KG1 (cell line): ENCODE measurements around the gene RASGRF1.
"Not testable (repeated sequence)": the region's sequence is repeated elsewhere in the genome, so short reads cannot be mapped to it uniquely, and the experiment has no call there.

Source experiments
- DNase-seq: peaks from one replicate; lab custom pipeline; 2025; lab: John Stamatoyannopoulos, UW

RASGRF1 gene

DNA sequence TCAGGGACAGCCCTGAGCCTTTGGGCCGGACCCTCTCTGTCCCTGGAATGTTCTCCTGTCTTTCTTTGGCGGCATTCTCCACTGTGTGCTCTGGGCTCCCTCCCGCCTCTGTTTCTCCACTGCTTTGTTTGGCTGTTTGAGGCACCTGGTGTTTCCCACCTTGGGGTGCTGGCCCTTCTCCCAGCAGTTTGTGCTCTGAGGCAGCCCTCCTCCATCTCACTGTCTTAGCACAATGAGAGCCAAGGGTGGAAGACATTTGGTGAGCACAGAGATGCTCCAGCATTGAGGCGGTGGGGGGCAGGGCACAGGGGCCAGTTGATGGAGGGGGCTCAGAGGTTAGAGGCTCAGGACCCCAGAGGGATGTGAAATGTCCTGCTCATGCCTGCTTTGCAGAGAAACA, 54.3 kb downstream of the RASGRF1 start:
- no peak for DNase-seq

GRCh38 chr15:79035814-79036213, 54.8 kb downstream of the RASGRF1 start:
- DNase-seq, result no peak

DNA sequence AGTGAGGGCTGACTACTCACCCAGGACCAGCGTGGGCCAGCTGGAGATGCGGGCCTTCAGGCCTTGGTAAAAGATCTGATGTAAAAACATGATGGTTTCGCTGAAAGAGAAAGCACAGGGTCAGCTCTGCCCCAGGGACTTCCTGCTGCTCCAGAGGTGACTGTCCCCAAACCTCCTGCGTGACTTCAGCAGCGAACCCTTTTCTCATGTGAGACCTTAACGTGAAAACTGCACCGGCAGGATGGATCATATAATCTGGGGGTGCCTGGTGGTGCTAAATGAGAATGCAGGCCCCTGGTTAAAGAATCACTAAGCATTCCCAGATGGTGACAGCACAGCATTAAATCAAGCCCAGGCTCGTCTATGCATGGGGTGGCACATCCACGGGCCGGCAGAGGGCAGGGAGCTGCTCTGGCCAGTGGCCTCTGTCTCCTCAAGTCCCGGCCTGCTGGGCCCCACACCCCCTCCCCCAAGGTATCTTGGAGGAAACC, 55.4 kb downstream of the RASGRF1 start:
- no peak for DNase-seq

DNA sequence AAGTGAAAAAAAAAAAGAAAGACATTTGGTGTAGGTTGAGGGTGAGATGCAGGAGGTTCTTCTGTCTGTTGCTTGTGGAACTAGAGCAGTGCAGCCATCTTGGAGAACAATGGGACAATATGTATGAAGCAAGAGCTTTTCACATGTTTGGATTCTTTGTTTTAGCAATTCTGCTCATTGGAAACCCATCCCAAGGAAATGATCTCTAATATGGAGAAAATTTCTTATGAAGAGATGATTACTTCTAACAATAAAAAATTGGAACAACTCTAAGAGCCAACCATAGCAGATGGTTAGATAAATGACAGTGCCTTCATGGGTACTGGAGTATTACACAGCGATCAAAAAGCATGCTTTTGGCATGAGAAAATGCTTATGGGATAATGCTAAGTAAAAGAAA, 56.3 kb downstream of the RASGRF1 start:
- DNase-seq, result no peak

GRCh38 chr15:79032656-79033055, 57.9 kb downstream of the RASGRF1 start:
- DNase-seq, result no peak

DNA sequence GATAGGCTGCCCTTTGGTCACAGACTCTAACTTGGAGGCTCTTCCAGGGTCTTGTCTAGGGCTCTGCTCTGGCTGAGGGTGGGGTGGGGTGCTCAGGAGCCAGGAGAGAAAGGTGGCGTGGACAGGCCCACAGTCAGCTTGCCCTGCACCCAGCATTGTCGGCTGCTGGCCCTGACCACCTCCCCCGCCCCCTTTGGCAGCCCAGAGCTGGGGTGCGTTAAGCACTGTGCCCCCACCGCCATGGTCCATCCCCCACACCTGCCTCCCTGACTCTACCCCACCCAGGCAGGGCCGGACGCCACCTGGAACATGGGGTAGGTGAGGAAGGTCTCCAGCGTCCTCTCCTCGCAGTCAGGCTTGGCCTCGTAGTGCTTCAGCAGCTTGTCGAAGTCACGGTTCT, 58.8 kb downstream of the RASGRF1 start:
- DNase-seq, result no peak

DNA sequence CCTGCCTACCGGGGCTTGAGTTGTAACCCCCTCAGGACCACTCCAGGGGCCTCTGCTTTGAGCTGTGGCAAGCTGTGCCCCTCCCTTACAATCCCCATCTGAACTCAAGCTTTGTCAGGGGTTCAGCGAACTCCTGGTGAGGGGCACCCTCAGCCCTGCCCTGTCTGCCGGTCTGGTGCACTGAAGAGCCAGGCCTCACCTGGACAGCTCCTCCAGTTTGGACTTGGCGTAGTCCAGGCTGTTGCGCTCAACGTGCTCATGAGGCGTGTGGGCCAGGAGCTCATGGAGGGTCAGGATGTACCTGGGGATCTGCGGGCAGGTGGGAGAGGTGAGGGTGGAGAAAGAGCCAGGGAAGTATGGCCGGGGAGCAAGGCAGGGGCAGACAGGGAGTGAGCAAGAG, 59.4 kb downstream of the RASGRF1 start:
- no peak for DNase-seq

- no peak for DNase-seq
Observed at GRCh38 chr15:79030470-79030869, 60.1 kb downstream of the RASGRF1 start.

DNA sequence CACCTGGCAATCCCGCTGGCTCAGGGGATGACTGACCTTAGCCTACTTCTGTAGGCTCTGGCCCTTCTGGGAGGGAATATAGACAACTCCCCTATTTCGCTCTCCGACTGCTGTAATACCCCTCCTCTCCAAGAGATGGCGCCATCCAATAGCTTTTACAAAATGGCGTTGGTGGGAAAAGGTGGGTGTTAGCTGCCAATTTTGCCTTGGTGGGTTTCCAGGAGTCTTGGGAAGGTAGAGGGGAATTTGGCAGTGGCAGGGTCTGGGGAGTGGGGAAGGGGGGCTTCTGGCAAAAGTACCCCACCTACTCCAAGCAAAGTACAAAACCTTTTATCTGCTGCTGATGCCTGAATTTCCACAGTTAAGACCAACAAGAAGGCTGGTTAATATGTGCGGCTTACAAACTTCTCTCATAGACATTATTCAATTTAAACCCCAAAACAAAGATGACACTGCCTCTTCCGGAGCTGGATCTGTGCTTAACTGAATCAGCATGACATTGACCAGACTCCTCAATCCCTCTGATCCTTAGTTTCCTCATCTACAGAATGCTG, 62.1 kb downstream of the RASGRF1 start:
- DNase-seq, result no peak

- no peak for DNase-seq
Observed at GRCh38 chr15:79027532-79028410, 62.8 kb downstream of the RASGRF1 start.

DNA sequence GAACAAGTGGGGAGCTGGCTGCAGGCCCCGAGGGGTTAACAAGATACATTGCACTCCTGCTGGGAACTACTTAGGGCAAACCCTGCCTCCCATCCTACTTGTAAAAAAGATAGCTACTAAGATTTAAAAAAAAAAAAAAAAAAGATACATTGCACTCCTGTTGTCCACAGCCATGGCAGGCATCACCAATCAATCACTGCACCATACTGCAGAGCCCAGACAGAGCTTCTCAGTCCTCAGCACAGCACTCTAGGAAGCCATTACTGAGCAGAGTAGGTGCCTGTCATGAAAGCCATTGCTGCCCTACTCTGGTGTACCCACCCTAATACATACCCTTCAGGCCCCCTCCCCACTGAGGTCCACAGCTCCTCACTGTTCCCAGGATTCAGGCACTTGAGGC, 64.8 kb downstream of the RASGRF1 start:
- DNase-seq, result no peak

GRCh38 chr15:79025201-79025600, 65.4 kb downstream of the RASGRF1 start:
- DNase-seq, result no peak

GRCh38 chr15:79024493-79024892, 66.1 kb downstream of the RASGRF1 start:
- DNase-seq, result not testable (repeated sequence)

DNA sequence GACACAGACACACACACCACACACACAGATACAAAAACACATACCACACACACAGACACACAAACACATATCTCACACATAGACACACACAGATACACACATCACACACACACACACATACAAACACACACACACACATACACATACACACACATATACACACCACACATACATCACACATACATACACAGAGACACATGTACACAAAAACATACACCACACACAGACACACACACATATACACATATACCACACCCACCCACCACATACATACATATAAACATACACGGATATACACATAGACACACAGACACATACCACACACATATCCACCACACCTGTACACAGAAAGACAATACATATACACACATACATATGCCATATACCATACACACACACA, 66.7 kb downstream of the RASGRF1 start:
- DNase-seq, result no peak

DNA sequence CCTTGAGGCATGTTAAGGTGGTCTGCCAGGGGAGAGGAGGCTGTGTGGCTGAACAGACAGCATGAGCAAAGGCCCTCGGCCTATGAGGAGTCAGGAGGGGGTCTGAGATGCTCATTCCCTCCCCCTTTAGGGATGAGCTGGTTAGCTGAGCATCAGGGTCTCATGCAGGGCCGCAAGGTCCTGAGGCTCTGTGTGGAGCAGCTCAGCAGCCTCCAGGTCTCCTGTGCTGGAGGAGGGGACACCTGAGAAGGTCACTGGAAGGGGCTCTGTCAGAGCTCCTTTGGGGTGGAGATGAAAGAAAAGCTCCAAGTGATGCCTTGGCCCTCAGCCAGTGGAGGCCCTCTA, 67.1 kb downstream of the RASGRF1 start:
- no peak for DNase-seq

DNA sequence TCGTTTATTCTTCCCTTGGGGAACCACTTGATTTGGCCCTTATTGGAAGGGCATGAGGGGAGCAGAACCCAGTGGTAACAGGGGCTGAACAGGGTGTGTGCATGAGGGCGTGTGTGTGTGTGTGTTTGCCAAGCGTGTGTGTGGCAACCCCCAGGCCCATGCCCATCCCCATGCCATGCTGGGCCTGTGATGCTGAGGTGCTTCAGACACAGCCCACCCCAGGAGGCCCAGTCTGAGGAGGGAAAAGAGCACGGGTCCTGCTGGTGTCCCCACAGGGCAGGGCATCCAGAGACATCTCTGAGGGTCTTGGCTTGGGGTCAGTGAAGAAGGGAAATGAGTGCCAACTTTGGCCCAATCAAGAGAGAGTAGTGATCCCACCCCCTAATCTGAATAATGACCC, 71.6 kb downstream of the RASGRF1 start:
- DNase-seq, result no peak

DNA sequence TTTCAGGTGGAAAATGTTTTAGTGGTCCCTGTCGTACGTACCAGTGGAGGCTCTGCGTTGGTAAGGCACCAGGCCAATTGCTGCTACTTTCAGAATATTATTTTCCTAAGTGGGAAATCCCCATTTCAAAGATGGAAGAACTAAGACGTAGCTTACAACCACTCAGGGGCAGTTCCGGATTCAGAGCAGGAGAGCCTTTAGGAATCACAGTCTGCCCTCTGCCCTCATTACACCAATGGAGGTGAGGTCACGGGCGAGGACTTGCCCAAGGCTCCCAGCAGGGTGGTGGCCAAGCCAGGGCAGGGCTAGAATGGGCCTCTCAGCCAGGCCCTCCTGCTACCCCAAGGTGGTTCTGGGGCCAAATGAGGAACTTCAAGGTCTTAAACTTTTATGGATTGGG, 72.6 kb downstream of the RASGRF1 start:
- DNase-seq, result no peak

- no peak for DNase-seq
Observed at GRCh38 chr15:79016527-79017170, 73.9 kb downstream of the RASGRF1 start.

DNA sequence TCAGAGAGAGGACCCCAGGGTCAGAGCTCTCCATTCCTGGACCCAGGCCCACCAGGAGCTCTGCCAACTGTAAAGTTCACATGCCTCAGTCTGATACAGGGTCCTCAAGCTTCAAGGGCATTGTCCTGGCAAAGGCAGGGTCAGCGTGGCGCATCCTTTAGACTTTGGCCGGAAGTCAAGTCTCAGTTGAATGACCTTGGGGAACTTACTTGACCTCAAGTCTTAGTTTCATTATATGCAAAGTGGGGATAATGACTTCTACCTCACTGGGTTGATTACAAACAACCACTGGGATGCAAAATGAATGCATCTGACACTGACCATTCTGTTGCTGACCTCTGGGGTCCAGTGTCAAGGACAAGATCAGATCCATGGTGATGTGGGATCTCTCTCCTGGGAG, 75.2 kb downstream of the RASGRF1 start:
- no peak for DNase-seq

DNA sequence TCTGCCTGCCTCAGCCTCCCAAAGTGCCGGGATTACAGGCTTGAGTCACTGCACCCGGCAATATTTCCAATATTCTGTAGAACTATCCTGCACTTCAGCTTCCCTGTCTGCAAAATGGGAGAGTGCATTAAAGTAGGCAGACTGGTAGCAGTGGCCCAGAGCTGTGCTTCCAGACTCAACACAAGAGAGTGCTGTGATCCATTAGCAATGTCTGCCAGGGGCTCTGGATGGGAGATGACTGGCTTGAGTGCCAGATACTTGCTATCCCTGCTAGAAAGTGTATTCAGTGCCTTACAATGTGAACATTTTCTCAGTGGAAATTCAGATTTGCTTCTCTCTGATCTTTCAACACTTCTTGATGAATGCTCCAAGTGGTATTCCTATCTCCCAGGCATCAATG, 80.3 kb downstream of the RASGRF1 start:
- no peak for DNase-seq

GRCh38 chr15:79009379-79009778, 81.2 kb downstream of the RASGRF1 start:
- DNase-seq, result no peak

GRCh38 chr15:79008659-79009058, 81.9 kb downstream of the RASGRF1 start:
- no peak for DNase-seq

- DNase-seq, result no peak
Observed at GRCh38 chr15:79007066-79007465, 83.5 kb downstream of the RASGRF1 start.
